HG02885 (cell line): ENCODE results near the gene XRCC3.

Source experiments
- ATAC-seq: cut with Tn5 transposase; IDR thresholded peaks from one replicate; pipeline ENCODE4 v1.9.1; 2021; ENCODE audit warnings: mild to moderate bottlenecking; ENCODE audit not compliant: unreplicated experiment, poor library complexity

Gene XRCC3

GRCh38 chr14:103715052-103716000 lies at the start of gene XRCC3, which contains the start of gene ZFYVE21:
TSS of gene XRCC3 (minus strand) at chr14:103715451. CDS start at chr14:103711087, 4,364 bp downstream.
TSS of gene ZFYVE21 (plus strand) at chr14:103715810. CDS start at chr14:103715842, 32 bp downstream.
- ATAC-seq = peak; percentile 94

GRCh38 chr14:103763730-103764488 lies 48.7 kb upstream of the XRCC3 start:
- peak; percentile 81 for ATAC-seq

GRCh38 chr14:103762541-103762940 lies 47.3 kb upstream of the XRCC3 start:
- ATAC-seq = no peak

GRCh38 chr14:103762036-103762435 lies 46.8 kb upstream of the XRCC3 start:
- no peak for ATAC-seq

GRCh38 chr14:103758059-103758776 lies 43.0 kb upstream of the XRCC3 start:
- ATAC-seq = no peak

GRCh38 chr14:103755060-103755459 lies 39.8 kb upstream of the XRCC3 start:
- no peak for ATAC-seq

GRCh38 chr14:103753774-103754173 lies 38.5 kb upstream of the XRCC3 start:
- no peak for ATAC-seq

GRCh38 chr14:103749860-103750259 lies 34.6 kb upstream of the XRCC3 start:
- no peak for ATAC-seq

GRCh38 chr14:103749452-103749851 lies 34.2 kb upstream of the XRCC3 start:
- ATAC-seq = no peak

GRCh38 chr14:103748534-103748857 lies 33.2 kb upstream of the XRCC3 start:
- ATAC-seq = no peak

GRCh38 chr14:103746701-103747100 lies 31.4 kb upstream of the XRCC3 start:
- no peak for ATAC-seq

GRCh38 chr14:103745424-103745823 lies 30.2 kb upstream of the XRCC3 start:
- no peak for ATAC-seq

- ATAC-seq = no peak
Measured at GRCh38 chr14:103744621-103745395, 29.6 kb upstream of the XRCC3 start.

GRCh38 chr14:103743691-103744090 lies 28.4 kb upstream of the XRCC3 start:
- ATAC-seq = no peak

GRCh38 chr14:103742499-103743255 lies 27.4 kb upstream of the XRCC3 start:
- ATAC-seq = no peak

GRCh38 chr14:103741876-103742275 lies 26.6 kb upstream of the XRCC3 start:
- no peak for ATAC-seq

- ATAC-seq = no peak
Measured at GRCh38 chr14:103740991-103741689, 25.9 kb upstream of the XRCC3 start.

GRCh38 chr14:103739793-103740501 lies 24.7 kb upstream of the XRCC3 start:
- no peak for ATAC-seq
